C1 segment of cervical spinal cord (tissue), 14 donors: ENCODE measurements around the gene CXorf65.

Experiments used
- DNase-seq, 14 donors: peaks; one replicate each; lab custom pipeline; 2025; lab: John Stamatoyannopoulos, UW

CXorf65 gene

DNA sequence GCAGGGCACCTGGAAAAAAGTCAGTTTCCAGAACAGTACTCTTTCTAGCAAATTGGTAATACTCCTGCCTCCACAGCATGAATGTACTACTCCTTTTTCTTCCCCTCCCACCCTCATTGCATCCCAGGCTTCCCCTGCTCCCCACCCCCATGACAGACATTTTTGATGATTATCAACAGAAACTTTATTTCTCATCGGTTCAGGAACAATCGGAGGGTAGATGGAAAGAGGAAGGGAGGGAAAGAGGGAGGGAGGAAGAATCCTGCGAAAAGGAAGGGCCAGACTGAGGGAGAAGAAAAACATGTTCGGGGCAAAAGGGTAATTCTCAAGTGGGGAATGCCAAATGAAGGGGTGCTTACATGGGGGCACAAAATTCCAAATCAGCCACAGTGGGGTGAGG lies 705 bp upstream of the CXorf65 start:
- no peak for DNase-seq

DNA sequence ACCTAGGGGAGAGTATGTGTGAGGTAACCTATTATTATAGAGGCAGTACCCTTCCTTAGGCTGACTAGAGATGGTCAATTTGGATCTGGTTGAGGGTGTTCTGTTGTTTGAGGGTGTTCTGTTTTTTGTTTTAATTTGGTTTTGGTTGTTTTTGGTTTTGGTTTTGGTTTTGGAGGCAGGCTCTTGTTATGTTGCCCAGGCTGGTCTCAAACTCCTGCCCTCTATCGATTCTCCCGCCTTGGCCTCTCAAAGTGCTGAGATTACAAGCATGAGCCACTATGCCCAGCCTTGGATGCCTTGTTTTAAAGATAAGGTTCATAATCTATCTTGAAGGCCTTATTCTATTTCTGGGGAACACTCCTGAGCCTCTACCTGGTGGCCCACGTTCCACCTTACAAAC lies 912 bp downstream of the CXorf65 start:
- no peak for DNase-seq

DNA sequence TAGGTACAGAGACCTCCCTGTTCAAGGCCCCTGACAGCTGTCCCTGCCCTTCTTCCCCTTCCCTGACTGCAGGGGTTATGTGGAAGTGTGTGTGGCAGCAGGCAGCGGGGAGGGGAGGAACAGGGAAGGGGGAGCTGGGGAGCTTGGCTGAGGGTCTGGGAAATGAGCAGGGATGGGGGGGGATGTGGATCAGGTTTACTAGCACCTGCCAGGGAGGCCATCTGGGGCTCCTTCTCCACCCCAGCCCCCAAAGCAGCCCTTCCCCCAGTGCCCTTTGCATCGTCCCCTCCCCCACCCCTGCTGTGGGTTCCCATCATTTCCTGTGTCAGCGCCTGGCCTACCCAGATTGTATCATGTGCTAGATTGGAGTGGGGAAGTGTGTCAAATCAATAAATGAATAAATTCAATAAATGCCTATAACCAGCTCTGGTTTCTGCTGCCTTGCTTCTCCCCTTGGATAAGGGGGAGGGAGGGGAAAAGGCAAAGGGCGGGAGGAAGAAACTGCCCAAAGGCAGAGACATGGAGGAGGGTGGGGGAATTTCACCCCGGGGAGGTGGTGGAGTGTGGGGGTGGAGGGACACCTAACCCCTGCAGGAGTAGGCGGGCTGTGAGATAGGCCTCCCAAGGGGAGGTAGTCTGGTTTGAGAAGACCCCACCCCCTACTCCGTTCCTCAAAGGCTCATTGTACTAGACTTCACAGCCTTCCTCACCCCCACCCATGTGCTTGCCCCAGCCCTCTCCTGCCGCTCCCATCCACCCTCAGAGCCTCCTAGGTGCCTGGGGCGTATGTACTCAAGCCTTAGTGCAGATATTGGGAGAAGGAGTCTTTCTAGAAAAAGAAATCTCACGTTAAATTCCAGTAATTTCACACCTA lies 3.2 kb downstream of the CXorf65 start:
- peak in 3 of 14 donors; percentile 3 to 31 (median 12) for DNase-seq

DNA sequence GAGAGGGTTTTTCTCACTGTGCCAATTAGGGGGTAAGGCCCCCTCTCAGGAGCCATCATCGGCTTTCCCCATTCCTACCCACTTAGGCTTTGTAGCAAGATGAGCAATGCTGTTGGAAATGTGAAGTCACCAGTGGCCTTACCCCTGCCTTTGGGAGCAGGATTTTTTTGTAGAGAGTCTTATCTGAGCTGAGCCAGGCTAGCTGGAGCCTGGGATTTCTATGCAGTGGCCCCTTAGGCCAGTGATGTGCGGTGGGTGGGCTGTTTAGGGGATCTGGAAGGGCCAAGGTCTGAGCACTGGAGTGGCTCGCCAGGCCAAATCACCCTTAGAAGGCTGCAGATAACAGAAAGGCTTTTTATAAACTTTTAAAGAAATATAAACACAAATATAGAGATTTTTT lies 4.2 kb downstream of the CXorf65 start:
- DNase-seq = no peak

DNA sequence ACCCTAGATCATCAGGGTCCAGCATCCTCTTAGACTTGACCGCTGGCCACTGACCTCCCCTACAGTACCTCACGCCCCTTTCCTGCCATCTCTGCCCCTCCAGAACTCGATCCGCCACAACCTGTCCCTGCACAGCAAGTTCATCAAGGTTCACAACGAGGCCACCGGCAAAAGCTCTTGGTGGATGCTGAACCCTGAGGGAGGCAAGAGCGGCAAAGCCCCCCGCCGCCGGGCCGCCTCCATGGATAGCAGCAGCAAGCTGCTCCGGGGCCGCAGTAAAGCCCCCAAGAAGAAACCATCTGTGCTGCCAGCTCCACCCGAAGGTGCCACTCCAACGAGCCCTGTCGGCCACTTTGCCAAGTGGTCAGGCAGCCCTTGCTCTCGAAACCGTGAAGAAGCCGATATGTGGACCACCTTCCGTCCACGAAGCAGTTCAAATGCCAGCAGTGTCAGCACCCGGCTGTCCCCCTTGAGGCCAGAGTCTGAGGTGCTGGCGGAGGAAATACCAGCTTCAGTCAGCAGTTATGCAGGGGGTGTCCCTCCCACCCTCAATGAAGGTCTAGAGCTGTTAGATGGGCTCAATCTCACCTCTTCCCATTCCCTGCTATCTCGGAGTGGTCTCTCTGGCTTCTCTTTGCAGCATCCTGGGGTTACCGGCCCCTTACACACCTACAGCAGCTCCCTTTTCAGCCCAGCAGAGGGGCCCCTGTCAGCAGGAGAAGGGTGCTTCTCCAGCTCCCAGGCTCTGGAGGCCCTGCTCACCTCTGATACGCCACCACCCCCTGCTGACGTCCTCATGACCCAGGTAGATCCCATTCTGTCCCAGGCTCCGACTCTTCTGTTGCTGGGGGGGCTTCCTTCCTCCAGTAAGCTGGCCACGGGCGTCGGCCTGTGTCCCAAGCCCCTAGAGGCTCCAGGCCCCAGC lies 5.7 kb downstream of the CXorf65 start:
- DNase-seq = no peak

DNA sequence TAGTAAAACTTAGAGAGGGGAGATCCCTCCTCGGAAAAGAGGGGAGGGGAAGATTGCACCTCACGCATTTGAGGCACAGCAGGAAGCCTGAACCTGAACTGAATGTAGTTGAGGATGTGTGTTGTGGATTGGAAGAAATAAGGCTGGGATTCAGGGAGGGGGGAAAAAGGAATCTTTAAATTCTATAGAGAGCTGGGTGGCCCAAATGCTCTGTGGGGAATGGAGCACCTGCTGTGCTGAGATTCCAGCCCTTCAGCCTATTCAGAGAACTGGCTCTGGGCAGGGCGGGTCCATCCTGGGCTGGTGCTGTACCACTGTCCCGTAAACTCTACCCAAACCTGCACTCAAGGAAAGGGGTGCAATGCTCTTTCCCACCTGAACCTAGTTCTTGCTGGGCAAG lies 6.8 kb downstream of the CXorf65 start:
- DNase-seq = no peak

DNA sequence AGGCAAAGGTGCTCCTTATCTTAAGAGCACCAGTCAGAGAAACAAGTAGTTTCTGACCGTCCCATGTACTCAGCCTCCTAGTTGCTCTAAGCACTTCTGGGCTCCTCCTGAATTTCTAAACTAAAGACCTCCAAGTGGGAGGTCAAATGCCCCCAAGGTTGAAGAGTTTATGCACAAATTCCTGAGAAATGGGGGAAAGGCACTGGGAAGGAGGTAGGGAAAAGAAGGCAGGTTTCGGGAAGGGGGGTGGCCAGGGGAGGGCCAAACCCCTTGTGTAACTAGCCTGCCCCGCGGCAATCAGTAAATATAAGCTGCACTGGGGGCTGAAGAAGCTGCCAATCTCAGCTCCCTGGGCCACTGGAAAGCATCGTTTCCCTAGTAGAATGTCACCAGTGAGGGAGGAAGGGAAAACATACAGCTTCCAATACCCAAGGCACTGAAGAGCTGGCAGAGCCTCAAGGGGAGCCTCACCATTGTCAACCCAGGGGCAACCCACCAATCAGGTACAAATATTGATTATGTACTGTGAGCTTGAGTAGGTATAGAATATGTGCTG lies 7.5 kb downstream of the CXorf65 start:
- no peak for DNase-seq

DNA sequence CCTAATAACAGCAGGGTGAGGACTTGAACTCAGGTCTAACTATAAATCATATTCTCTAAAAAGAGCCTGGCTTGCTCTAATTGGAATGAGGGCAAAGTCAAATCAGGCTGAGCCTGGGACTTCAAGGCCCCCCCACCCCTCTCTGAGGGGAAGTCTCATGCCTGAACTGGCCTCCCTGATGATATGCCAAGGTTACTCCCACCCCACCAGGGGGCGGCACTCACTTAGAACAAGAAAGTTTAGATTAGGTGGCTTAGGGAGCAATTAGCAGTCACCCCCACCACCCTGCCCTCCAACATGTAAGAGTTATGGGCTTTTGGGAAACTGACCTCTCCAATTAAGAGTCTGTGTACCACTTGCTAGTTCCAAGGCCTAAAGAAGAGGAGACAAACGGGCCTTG lies 8.2 kb downstream of the CXorf65 start:
- peak in 7 of 14 donors; percentile 0 to 43 (median 22) for DNase-seq

DNA sequence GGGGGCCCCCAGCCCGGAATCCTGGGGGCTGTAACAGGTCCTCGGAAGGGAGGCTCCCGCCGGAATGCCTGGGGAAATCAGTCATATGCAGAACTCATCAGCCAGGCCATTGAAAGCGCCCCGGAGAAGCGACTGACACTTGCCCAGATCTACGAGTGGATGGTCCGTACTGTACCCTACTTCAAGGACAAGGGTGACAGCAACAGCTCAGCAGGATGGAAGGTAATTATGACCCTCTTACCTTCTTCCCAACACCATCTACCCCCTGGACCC lies 9.8 kb downstream of the CXorf65 start:
- DNase-seq = peak in 1 of 14 donors; percentile 26

DNA sequence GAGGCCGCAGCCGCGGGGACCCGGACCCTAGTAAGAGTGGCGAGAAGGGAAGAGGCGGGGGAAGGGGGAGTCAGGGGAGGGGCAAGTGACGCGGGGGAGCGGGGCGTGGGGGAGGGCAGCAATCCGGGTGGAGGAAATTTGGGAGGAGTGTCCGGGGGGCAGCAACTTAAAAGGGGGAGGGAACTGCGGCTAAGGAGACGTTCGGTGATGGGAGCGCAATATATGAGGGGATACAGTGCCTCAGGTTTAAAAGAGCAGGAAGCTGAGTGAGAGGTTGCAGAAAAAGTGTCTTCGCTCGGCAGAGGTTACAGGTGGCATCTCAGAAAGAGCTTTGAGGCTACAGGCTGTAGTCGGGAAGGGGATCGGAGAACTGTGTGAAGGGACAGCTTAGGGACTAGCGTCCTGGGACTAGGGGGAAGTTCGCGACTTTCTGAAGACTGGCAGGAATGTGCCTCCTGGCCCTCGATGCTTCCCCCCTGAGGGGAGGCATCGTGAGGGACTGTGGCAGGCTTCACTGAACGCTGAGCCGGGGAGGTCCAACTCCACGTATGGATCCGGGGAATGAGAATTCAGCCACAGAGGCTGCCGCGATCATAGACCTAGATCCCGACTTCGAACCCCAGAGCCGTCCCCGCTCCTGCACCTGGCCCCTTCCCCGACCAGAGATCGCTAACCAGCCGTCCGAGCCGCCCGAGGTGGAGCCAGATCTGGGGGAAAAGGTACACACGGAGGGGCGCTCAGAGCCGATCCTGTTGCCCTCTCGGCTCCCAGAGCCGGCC lies 10.4 kb downstream of the CXorf65 start:
- DNase-seq = peak in 4 of 14 donors; percentile 20 to 58 (median 49)

DNA sequence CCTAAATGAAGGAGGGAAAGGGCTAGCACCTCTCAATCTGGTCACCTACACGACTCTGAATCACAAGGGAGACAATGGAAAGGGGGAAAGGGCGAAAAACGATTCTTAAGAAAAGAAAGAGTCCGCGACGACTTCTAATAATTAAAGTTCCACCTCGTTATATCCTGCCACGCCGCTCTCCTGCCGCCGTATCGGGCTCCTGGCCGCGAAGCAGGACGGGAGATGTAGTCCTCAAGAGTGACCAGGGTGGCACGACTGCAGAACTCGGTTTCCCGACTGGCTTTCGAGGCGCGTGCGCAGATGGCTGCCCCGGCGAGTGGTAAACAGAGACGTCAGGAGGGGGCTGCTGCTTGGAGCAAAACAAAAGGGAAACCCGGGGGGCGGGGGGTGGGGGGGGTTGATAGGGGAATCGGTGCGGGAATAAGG lies 11.0 kb downstream of the CXorf65 start, which contains the start of gene FOXO4:
Gene FOXO4, plus strand, starts transcription at position 297 of the 426 bp plus-strand sequence. CDS start 678 bp downstream, outside the sequence.
- peak; percentile 37 to 87 (median 76) for DNase-seq

DNA sequence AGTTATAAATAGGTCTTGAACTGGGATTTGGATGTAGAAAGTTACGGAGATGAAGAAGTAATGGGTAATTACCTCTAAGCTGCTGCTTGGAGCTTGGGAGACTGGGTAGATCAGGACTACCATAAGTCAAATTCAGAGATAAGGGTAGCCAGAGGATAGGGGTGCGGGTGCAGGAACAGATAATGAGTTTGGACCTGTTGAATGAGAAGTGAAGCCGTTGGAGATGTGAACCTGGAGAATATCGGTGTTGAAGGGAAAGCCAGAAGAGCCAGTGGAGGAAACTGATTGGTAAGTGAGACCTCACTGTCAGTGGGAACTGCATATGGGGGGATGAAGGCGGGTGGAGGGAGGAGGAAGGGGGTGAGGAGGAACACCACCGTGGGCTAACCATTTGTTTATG lies 11.5 kb downstream of the CXorf65 start:
- no peak for DNase-seq

DNA sequence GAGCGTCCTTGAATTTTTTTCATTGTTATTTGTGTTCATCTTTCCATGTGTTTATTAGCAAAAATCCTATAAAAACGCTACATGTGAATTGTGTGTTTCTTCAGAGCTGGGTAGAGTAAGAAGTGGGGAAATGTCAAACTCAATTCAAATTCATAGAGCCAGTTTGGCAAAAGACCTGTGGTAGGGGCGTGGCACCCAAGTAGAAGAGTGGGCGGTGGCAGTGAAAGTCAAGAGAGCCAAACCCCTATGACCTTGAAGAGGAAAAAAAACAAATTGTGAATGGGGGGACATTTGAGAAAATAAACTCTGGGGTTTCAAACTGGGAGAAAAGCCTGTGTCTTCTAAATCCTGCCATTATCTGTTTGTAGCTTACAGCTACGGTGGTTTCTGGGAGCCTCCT lies 15.3 kb downstream of the CXorf65 start:
- no peak for DNase-seq

DNA sequence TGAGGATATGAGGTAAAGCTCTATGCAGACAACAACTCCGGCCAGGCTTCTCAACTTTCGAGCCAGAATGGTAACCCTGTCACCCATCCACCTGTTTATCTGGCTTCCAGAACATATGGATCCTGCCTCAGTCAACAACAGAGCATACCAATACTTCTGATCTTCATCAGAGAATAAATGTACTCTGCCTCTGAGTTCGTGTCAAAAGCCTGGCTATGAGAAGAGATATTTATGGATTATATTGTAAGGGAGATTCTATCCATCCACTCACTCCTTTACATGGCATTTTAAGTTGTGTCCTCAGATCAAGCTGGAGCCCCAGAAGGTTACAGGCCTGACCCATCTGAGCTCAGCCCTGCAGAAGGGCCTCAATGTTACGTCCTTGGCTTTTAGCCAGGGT lies 20.6 kb downstream of the CXorf65 start:
- DNase-seq = no peak

DNA sequence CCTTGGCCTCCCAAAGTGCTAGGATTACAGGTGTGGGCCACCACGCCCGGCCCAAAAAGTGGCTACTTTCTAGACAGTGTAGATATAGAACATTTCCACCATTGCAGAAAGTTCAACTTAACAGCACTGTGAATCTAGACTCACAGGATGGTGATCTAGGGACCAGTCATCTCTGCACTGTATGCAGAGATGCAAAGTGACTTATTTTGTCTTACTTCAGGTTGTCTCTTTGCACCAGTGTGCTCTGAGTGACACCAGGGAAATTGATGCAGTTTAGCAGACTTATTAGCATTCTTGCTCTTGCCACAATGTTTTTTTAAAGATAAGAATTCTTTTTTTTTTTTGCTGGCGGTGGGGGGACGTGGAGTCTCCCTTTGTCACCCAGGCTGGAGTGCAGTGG lies 23.7 kb downstream of the CXorf65 start:
- DNase-seq = no peak

DNA sequence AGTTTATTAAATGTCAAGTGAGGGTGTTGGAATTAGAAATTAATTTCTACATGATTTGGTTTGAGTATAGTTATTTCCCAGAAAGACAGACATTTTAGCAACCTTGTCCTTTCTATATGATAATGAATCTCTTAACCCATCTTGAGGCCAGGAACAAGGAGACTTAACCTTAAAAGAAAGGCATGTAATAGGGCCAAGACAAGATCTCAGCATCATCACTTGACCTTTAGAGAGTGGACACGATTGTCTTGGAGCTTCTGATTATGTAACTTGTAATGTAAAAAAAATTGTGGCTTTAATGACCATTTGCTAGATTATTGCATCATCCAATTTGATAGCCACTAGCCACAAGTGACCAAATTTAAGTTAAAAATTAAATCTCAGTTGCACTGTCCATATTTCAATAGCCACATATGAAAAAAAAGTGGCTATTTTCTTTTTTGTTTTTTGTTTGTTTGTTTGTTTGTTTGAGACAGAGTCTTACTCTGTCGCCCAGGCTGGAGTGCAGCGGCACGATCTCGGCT lies 24.4 kb downstream of the CXorf65 start:
- no peak for DNase-seq

DNA sequence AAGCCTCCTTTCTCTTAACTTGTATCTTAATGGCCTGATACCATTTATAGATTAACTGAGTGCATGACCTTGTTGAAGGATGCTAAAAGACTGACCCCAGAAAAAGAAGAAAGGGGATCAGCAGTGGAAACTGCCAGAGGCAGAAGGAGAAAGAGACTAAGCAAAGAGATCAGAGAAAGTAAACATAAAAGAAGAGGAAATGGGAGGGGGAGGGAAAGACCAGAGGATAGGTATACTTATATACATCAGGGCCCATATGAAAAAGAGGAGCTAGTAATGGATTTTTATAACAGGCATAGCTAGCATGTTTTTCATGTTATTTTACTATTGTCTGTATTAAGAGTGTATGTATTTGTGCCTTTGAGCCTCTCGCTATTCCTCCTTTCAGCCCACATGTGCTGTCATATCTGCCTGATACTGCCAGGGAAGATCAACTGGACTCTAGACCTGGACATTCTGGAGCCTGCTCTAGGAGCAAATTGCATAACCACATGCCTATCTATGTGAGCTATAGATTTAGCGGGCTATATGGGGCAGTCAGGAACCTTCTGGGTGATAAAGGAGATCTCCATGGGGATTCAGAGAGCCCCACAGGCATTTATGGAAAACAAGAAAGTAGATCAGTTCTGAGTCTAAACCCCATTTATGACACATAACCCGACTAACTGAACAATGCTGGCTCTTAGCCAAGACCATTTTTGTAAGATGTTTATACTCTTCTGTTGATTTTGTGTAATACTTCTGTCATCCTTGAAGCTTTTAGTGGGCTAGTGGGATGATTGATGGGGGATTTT lies 25.0 kb downstream of the CXorf65 start:
- no peak for DNase-seq

DNA sequence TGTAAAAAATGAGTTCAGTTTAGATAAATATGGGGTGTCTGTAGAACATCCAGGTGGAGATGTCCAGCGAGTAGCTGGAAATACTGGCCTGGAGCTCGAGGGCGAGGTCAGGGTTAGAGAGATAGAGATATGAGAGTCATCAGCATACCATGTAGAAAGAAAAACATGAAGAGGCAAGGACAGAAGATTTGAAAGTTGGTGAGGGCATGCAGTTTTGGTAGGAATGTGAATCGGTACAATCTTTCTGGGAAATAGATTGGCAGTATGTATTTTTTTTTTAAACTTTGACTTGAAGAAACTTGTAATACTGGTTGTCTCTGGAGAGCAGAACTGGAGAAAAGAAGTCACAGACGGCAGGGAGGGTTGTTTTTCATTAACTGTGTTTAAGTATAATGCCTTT lies 36.0 kb downstream of the CXorf65 start:
- DNase-seq = no peak

DNA sequence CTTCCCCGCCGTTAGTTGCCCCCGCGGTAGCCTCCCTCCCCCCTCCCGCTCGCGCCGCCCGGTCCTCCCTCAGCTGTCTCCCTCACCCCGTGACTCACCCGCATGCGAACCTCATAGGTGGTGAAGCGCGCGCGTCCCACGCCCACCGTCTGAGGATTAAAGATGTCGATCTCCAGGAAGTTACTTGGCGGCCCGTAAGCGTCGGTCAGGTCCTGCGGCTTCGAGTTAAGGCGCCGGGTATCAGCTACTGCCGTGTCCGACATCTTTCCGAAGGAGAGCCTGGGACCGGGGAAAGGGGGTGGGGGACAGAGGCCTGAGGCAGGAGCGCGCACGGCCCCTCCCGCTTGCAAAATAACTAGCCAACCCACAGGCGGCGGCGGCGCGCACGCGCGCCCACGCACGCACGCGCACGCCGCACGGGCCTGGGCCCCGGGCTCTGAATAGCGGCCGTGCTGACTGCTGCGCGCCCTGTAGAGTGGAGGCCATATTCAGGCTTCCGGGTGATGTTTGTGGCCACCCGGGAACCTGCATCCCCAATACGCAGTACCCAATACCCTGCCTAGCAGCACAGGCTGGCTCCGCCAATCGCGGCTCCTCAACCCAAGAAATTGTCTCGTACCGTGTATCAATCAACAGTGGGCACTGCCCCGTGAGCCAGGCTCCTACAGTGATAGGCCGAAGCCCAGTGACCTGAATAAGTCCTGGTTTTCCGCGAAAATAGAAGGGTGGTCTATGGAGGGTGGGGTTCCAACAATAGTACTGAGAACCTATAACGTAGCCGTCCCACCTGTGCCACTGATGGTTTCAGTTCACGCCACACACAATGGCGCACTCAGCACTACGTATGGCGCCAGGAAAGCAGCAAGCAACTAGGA lies 38.3 kb downstream of the CXorf65 start, which contains the start of gene SNX12:
Gene SNX12, minus strand, starts transcription at position 291 of the 875 bp plus-strand sequence. Its CDS starts 28 bp downstream, at position 263.
- DNase-seq = peak; percentile 24 to 96 (median 80)
